Breast epithelium (tissue), 4 donors: ENCODE results near the gene EFCAB3. TPM values are rescaled to one million over a fixed set of nuclear protein-coding genes. Genes with fewer than 3 reads are reported as not detected.
"Not testable (repeated sequence)": the region's sequence is repeated elsewhere in the genome, so short reads cannot be mapped to it uniquely, and the experiment has no call there.

Source experiments
- DNase-seq, 2 donors: peaks; one replicate each; pipeline ENCODE4 v3.0.0-alpha.2; 2019; ENCODE audit warnings: low spot score in 2 of 2
- H3K27ac ChIP-seq, 2 donors: fragments of 200-600 bp; sonication (generic) in 1 of 2; one replicate each; pipeline ENCODE4 v1.5.1; 2016 to 2019; ENCODE audit warnings: mild to moderate bottlenecking in 1 of 2
- H3K27me3 ChIP-seq, 2 donors: fragments of 200-600 bp; sonication (generic) in 1 of 2; one replicate each; pipeline versions ENCODE4 v1.5.1 to v1.6.0; 2017 to 2019; ENCODE audit warnings: control low read depth in 1 of 2, mild to moderate bottlenecking in 1 of 2
- H3K36me3 ChIP-seq: fragments of 200-600 bp; one replicate; pipeline ENCODE4 v1.5.1; 2019
- H3K4me1 ChIP-seq, 2 donors: fragments of 200-600 bp; sonication (generic); one replicate each; pipeline ENCODE4 v1.5.1; 2016 to 2019; ENCODE audit warnings: control low read depth in 1 of 2
- H3K4me3 ChIP-seq, 3 donors: fragments of 200-600 bp; sonication (generic); 1 replicate in 2 of 3; 2 replicates in 1 of 3; pipeline ENCODE4 v1.5.1; 2016 to 2019; ENCODE audit warnings: mild to moderate bottlenecking in 3 of 3, moderate library complexity in 2 of 3
- H3K9me3 ChIP-seq, 2 donors: fragments of 200-600 bp; sonication (generic) in 1 of 2; one replicate each; pipeline ENCODE4 v1.5.1; 2016 to 2019; ENCODE audit warnings: control low read depth in 1 of 2
- CTCF ChIP-seq, 3 donors: fragments of 450-650 bp; IDR thresholded peaks; one replicate each; pipeline ENCODE4 v1.5.1; 2016 to 2017; ENCODE audit warnings: antibody characterized with exemption in 3 of 3, mild to moderate bottlenecking in 3 of 3, moderate library complexity in 3 of 3
- POLR2A ChIP-seq: fragments of 450-650 bp; IDR thresholded peaks from one replicate; pipeline ENCODE4 v1.6.1; 2016; ENCODE audit warnings: antibody characterized with exemption, mild to moderate bottlenecking, moderate library complexity
- POLR2AphosphoS5 ChIP-seq, 3 donors: sonication (generic); formaldehyde crosslinking; IDR thresholded peaks; one replicate each; pipeline ENCODE4 v1.6.1; 2017; ENCODE audit warnings: antibody characterized with exemption in 3 of 3
- intact Hi-C: fragments of 100-400 bp; cut with DNase I; formaldehyde crosslinking; loops from one replicate; pipeline ENCODE4 v1.15.1; 2023; ENCODE audit warnings: low total_unique reads
- total RNA-seq, 3 donors: library from RNA; depleted of rRNA; stranded (reverse); fragments of >200 nt; gene quantifications; one replicate each; pipeline ENCODE4 v1.1.0, GENCODE V29; 2016

EFCAB3 gene
- total RNA-seq, 3 donors from 2014 or later: not detected

- TF ChIP-seq CTCF (IDR thresholded peaks at IDR 0.05) (no peak), POLR2AphosphoS5 (IDR thresholded peaks at IDR 0.05) (no peak), POLR2A (no peak)
- Histone ChIP-seq H3K9me3 (no peaks in the 10 kb centered on the region), H3K36me3 (no peaks in the 10 kb centered on the region), H3K4me3 (no peak overlapping the region), H3K27me3 (no peaks in the 10 kb centered on the region), H3K4me1 (no peaks in the 10 kb centered on the region), H3K27ac (no peak overlapping the region)
- intact Hi-C loops: no loop called here
- no peak for DNase-seq
Observed at GRCh38 chr17:62381561-62381960, 1.2 kb downstream of the EFCAB3 start.

GRCh38 chr17:62388856-62389255 is 8.5 kb downstream of the EFCAB3 start:
- no peaks in the 10 kb centered on the region for H3K36me3 ChIP-seq
- DNase-seq: no peak
- H3K4me1 ChIP-seq: no peaks in the 10 kb centered on the region
- no peaks in the 10 kb centered on the region for H3K27me3 ChIP-seq
- TF ChIP-seq POLR2AphosphoS5 (IDR thresholded peaks at IDR 0.05) (no peak), POLR2A (no peak), CTCF (IDR thresholded peaks at IDR 0.05) (no peak)
- H3K4me3 ChIP-seq: no peak overlapping the region
- intact Hi-C loops: no loop called here
- no peaks in the 10 kb centered on the region for H3K9me3 ChIP-seq
- H3K27ac ChIP-seq: no peak overlapping the region

GRCh38 chr17:62392908-62393307 is 12.6 kb downstream of the EFCAB3 start:
- Histone ChIP-seq H3K4me3 (no peak overlapping the region), H3K27ac (no peak overlapping the region), H3K27me3 (no peaks in the 10 kb centered on the region), H3K4me1 (no peaks in the 10 kb centered on the region), H3K9me3 (no peaks in the 10 kb centered on the region), H3K36me3 (no peaks in the 10 kb centered on the region)
- DNase-seq: no peak
- intact Hi-C loops: no loop called here
- TF ChIP-seq POLR2A (no peak), POLR2AphosphoS5 (IDR thresholded peaks at IDR 0.05) (no peak), CTCF (IDR thresholded peaks at IDR 0.05) (no peak)

GRCh38 chr17:62398891-62399290 is 18.5 kb downstream of the EFCAB3 start:
- no peak for DNase-seq
- intact Hi-C loops: no loop called here
- no peaks in the 10 kb centered on the region for H3K27me3 ChIP-seq
- H3K9me3 ChIP-seq: no peaks in the 10 kb centered on the region
- no peak overlapping the region for H3K27ac ChIP-seq
- no peak overlapping the region for H3K4me3 ChIP-seq
- H3K36me3 ChIP-seq: no peaks in the 10 kb centered on the region
- TF ChIP-seq POLR2AphosphoS5 (IDR thresholded peaks at IDR 0.05): no peak
- TF ChIP-seq CTCF (IDR thresholded peaks at IDR 0.05): no peak
- no peak for TF ChIP-seq POLR2A
- H3K4me1 ChIP-seq: no peaks in the 10 kb centered on the region

GRCh38 chr17:62405451-62405850 is 25.1 kb downstream of the EFCAB3 start:
- no peaks in the 10 kb centered on the region for H3K9me3 ChIP-seq
- H3K27me3 ChIP-seq: no peaks in the 10 kb centered on the region
- H3K27ac ChIP-seq: no peak overlapping the region
- no peaks in the 10 kb centered on the region for H3K4me1 ChIP-seq
- no peak for DNase-seq
- intact Hi-C loops: no loop called here
- no peak overlapping the region for H3K4me3 ChIP-seq
- H3K36me3 ChIP-seq: no peaks in the 10 kb centered on the region
- TF ChIP-seq CTCF (IDR thresholded peaks at IDR 0.05): no peak
- TF ChIP-seq POLR2A: no peak
- no peak for TF ChIP-seq POLR2AphosphoS5 (IDR thresholded peaks at IDR 0.05)

- H3K36me3 ChIP-seq, DNase-seq, H3K9me3 ChIP-seq, intact Hi-C loops, H3K4me1 ChIP-seq, H3K27me3 ChIP-seq, H3K27ac ChIP-seq, H3K4me3 ChIP-seq: not testable (repeated sequence)
Observed at GRCh38 chr17:62413090-62413489, 32.7 kb downstream of the EFCAB3 start.
